Measurements from ENCODE around the gene MERTK. TPM values are rescaled to one million over a fixed set of nuclear protein-coding genes. Genes with fewer than 3 reads are reported as not detected.

The MERTK gene
- total and polyA plus RNA-seq, 10 of the 15 experiments (the other 5 are each of a cell fraction or from before 2014, with no cell fraction given) = 0.13 to 30.6 (median 0.50) TPM

- peak in 1 of 2 experiments; percentile 9; a peak in 1 of 4 replicates for TF ChIP-seq EP300 (IDR thresholded peaks at IDR 0.05; ENCODE audit: borderline replicate concordance in 1 of 2, control insufficient read depth in 1 of 2, low read depth in 2 of 2, low read length in 2 of 2)
- peak; percentile 80 for TF ChIP-seq CUX1 (IDR thresholded peaks at IDR 0.05; ENCODE audit: insufficient replicate concordance, low read depth, low read length)
- TF ChIP-seq SPI1 (IDR thresholded peaks at IDR 0.05; ENCODE audit: borderline replicate concordance, insufficient read depth, low read depth, low read length) = peak; percentile 71
- TF ChIP-seq ZSCAN29 (IDR thresholded peaks at IDR 0.05) = no peak
- TF ChIP-seq DPF2 (IDR thresholded peaks at IDR 0.05) = 0 out of 2 replicates have a peak, but pooled peaks have one; percentile 39
- TF ChIP-seq ZNF384 (IDR thresholded peaks at IDR 0.05; ENCODE audit: borderline replicate concordance, low read depth, low read length) = no peak
- TF ChIP-seq TARDBP (IDR thresholded peaks at IDR 0.05; ENCODE audit: borderline replicate concordance) = no peak
- TF ChIP-seq, protein P1, sequence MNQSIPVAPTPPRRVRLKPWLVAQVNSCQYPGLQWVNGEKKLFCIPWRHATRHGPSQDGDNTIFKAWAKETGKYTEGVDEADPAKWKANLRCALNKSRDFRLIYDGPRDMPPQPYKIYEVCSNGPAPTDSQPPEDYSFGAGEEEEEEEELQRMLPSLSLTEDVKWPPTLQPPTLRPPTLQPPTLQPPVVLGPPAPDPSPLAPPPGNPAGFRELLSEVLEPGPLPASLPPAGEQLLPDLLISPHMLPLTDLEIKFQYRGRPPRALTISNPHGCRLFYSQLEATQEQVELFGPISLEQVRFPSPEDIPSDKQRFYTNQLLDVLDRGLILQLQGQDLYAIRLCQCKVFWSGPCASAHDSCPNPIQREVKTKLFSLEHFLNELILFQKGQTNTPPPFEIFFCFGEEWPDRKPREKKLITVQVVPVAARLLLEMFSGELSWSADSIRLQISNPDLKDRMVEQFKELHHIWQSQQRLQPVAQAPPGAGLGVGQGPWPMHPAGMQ (IDR thresholded peaks at IDR 0.05; ENCODE audit: borderline replicate concordance) = no peak
- 0 out of 2 replicates have a peak, but pooled peaks have one; percentile 21 for TF ChIP-seq NFIC (IDR thresholded peaks at IDR 0.05; ENCODE audit: low read depth, low read length)
- TF ChIP-seq, protein P2, sequence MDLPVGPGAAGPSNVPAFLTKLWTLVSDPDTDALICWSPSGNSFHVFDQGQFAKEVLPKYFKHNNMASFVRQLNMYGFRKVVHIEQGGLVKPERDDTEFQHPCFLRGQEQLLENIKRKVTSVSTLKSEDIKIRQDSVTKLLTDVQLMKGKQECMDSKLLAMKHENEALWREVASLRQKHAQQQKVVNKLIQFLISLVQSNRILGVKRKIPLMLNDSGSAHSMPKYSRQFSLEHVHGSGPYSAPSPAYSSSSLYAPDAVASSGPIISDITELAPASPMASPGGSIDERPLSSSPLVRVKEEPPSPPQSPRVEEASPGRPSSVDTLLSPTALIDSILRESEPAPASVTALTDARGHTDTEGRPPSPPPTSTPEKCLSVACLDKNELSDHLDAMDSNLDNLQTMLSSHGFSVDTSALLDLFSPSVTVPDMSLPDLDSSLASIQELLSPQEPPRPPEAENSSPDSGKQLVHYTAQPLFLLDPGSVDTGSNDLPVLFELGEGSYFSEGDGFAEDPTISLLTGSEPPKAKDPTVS (IDR thresholded peaks at IDR 0.05; ENCODE audit: low read depth, low read length) = no peak
- no peak for TF ChIP-seq MEF2B (IDR thresholded peaks at IDR 0.05; ENCODE audit: partially characterized antibody, poor library complexity, severe bottlenecking)
- no peak for TF ChIP-seq SUZ12 (IDR thresholded peaks at IDR 0.05; ENCODE audit: unreplicated experiment)
- no peak for TF ChIP-seq POLR2A (IDR thresholded peaks at IDR 0.05; ENCODE audit: low read depth, low read length)
- no peak for TF ChIP-seq SREBF1 (IDR thresholded peaks at IDR 0.05; ENCODE audit: low read length)
- TF ChIP-seq REST (IDR thresholded peaks at IDR 0.05; ENCODE audit: low read depth, low read length) = no peak
- TF ChIP-seq MTA2 (IDR thresholded peaks at IDR 0.05; ENCODE audit: low read depth) = peak; percentile 45
- TF ChIP-seq CHD4 (IDR thresholded peaks at IDR 0.05) = no peak
- no peak for TF ChIP-seq HCFC1 (IDR thresholded peaks at IDR 0.05; ENCODE audit: low read length)
- TF ChIP-seq PML (IDR thresholded peaks at IDR 0.05; ENCODE audit: low read length) = no peak
- TF ChIP-seq YBX1 (IDR thresholded peaks at IDR 0.05) = no peak
These were observed 102.8 kb downstream of the MERTK start (continued) for GRCh38 chr2:112001136-112001715.

All from GM12878 (cell line).